T-helper 1 cell treated with Interleukin-12 subunit alpha and Interleukin-12 subunit beta and Interleukin-4 antibody, amounts not matched to agents 30 μg/mL and 1 μg/mL, for 36 hours (primary cell): ENCODE measurements around the gene SLC39A10.

Experiments used
- H3K27ac Mint-ChIP-seq: one replicate; pipeline ENCODE4 v1.8.0; 2021; ENCODE audit warnings: mild to moderate bottlenecking, mixed read lengths
- H3K27me3 Mint-ChIP-seq: one replicate; pipeline ENCODE4 v1.8.0; 2021; ENCODE audit warnings: low read depth, mixed read lengths
- H3K36me3 Mint-ChIP-seq: one replicate; pipeline ENCODE4 v1.8.0; 2021; ENCODE audit warnings: low read depth, mixed read lengths
- H3K4me1 Mint-ChIP-seq: one replicate; pipeline ENCODE4 v1.8.0; 2021; ENCODE audit warnings: low read depth, mixed read lengths
- H3K4me3 Mint-ChIP-seq: one replicate; pipeline ENCODE4 v1.8.0; 2021; ENCODE audit warnings: mild to moderate bottlenecking, moderate library complexity, mixed read lengths
- H3K9me3 Mint-ChIP-seq: one replicate; pipeline ENCODE4 v1.8.0; 2021; ENCODE audit warnings: mixed read lengths

Gene SLC39A10

GRCh38 chr2:195709901-195710806, 53.1 kb downstream of the SLC39A10 start:
- Mint-ChIP-seq H3K4me3 (no peak overlapping the region), H3K27me3 (no peaks in the 10 kb centered on the region), H3K4me1 (no peaks in the 10 kb centered on the region), H3K9me3 (no peaks in the 10 kb centered on the region), H3K36me3 (peaks cover 24% of the 10 kb centered on the region), H3K27ac (no peak overlapping the region)

- Mint-ChIP-seq H3K36me3 (peaks cover 23% of the 10 kb centered on the region), H3K9me3 (no peaks in the 10 kb centered on the region), H3K4me1 (no peaks in the 10 kb centered on the region), H3K4me3 (no peak overlapping the region), H3K27me3 (no peaks in the 10 kb centered on the region), H3K27ac (no peak overlapping the region)
These were observed 54.5 kb downstream of the SLC39A10 start for GRCh38 chr2:195711478-195711877.

- H3K4me1 Mint-ChIP-seq, result peaks cover 4% of the 10 kb centered on the region
- no peaks in the 10 kb centered on the region for H3K27me3 Mint-ChIP-seq
- H3K9me3 Mint-ChIP-seq, result no peaks in the 10 kb centered on the region
- no peak overlapping the region for H3K4me3 Mint-ChIP-seq
- H3K27ac Mint-ChIP-seq, result no peak overlapping the region
- H3K36me3 Mint-ChIP-seq, result peaks cover 27% of the 10 kb centered on the region
These were observed 59.4 kb downstream of the SLC39A10 start for GRCh38 chr2:195716466-195716865.

- H3K36me3 Mint-ChIP-seq, result peaks cover 19% of the 10 kb centered on the region
- no peak overlapping the region for H3K27ac Mint-ChIP-seq
- H3K4me3 Mint-ChIP-seq, result no peak overlapping the region
- H3K9me3 Mint-ChIP-seq, result no peaks in the 10 kb centered on the region
- H3K4me1 Mint-ChIP-seq, result peaks cover 4% of the 10 kb centered on the region
- no peaks in the 10 kb centered on the region for H3K27me3 Mint-ChIP-seq
These were observed 64.0 kb downstream of the SLC39A10 start for GRCh38 chr2:195721042-195721441.

- Mint-ChIP-seq H3K36me3 (peaks cover 15% of the 10 kb centered on the region), H3K9me3 (no peaks in the 10 kb centered on the region), H3K4me1 (peaks cover 4% of the 10 kb centered on the region), H3K27ac (no peak overlapping the region), H3K4me3 (no peak overlapping the region), H3K27me3 (no peaks in the 10 kb centered on the region)
These were observed 65.0 kb downstream of the SLC39A10 start for GRCh38 chr2:195722075-195722474.

GRCh38 chr2:195727106-195727505, 70.1 kb downstream of the SLC39A10 start:
- H3K27ac Mint-ChIP-seq, result no peak overlapping the region
- H3K4me1 Mint-ChIP-seq, result no peaks in the 10 kb centered on the region
- H3K27me3 Mint-ChIP-seq, result no peaks in the 10 kb centered on the region
- no peak overlapping the region for H3K4me3 Mint-ChIP-seq
- H3K36me3 Mint-ChIP-seq, result peaks cover 30% of the 10 kb centered on the region
- no peaks in the 10 kb centered on the region for H3K9me3 Mint-ChIP-seq

- Mint-ChIP-seq H3K9me3 (no peaks in the 10 kb centered on the region), H3K4me3 (no peak overlapping the region), H3K27ac (no peak overlapping the region), H3K27me3 (no peaks in the 10 kb centered on the region), H3K4me1 (no peaks in the 10 kb centered on the region), H3K36me3 (peaks cover 35% of the 10 kb centered on the region)
These were observed 73.9 kb downstream of the SLC39A10 start for GRCh38 chr2:195730912-195731311.

GRCh38 chr2:195732574-195732973, 75.5 kb downstream of the SLC39A10 start:
- no peak overlapping the region for H3K4me3 Mint-ChIP-seq
- no peaks in the 10 kb centered on the region for H3K9me3 Mint-ChIP-seq
- H3K36me3 Mint-ChIP-seq, result peaks cover 36% of the 10 kb centered on the region
- no peaks in the 10 kb centered on the region for H3K27me3 Mint-ChIP-seq
- no peak overlapping the region for H3K27ac Mint-ChIP-seq
- H3K4me1 Mint-ChIP-seq, result no peaks in the 10 kb centered on the region

- Mint-ChIP-seq H3K27ac (no peak overlapping the region), H3K27me3 (no peaks in the 10 kb centered on the region), H3K4me1 (no peaks in the 10 kb centered on the region), H3K9me3 (no peaks in the 10 kb centered on the region), H3K36me3 (peaks cover 36% of the 10 kb centered on the region), H3K4me3 (no peak overlapping the region)
These were observed 76.8 kb downstream of the SLC39A10 start for GRCh38 chr2:195733831-195734230.

GRCh38 chr2:195734395-195734794, 77.4 kb downstream of the SLC39A10 start:
- Mint-ChIP-seq H3K4me3 (no peak overlapping the region), H3K27me3 (no peaks in the 10 kb centered on the region), H3K36me3 (peaks cover 33% of the 10 kb centered on the region), H3K4me1 (no peaks in the 10 kb centered on the region), H3K9me3 (no peaks in the 10 kb centered on the region), H3K27ac (no peak overlapping the region)

GRCh38 chr2:195734931-195735330, 77.9 kb downstream of the SLC39A10 start:
- peaks cover 30% of the 10 kb centered on the region for H3K36me3 Mint-ChIP-seq
- H3K4me3 Mint-ChIP-seq, result no peak overlapping the region
- no peaks in the 10 kb centered on the region for H3K9me3 Mint-ChIP-seq
- H3K4me1 Mint-ChIP-seq, result no peaks in the 10 kb centered on the region
- H3K27ac Mint-ChIP-seq, result no peak overlapping the region
- H3K27me3 Mint-ChIP-seq, result no peaks in the 10 kb centered on the region

GRCh38 chr2:195735347-195735746, 78.3 kb downstream of the SLC39A10 start:
- no peak overlapping the region for H3K27ac Mint-ChIP-seq
- H3K27me3 Mint-ChIP-seq, result no peaks in the 10 kb centered on the region
- H3K4me1 Mint-ChIP-seq, result no peaks in the 10 kb centered on the region
- H3K9me3 Mint-ChIP-seq, result no peaks in the 10 kb centered on the region
- H3K36me3 Mint-ChIP-seq, result peaks cover 27% of the 10 kb centered on the region
- H3K4me3 Mint-ChIP-seq, result no peak overlapping the region

- H3K27ac Mint-ChIP-seq, result no peak overlapping the region
- no peaks in the 10 kb centered on the region for H3K27me3 Mint-ChIP-seq
- peaks cover 2% of the 10 kb centered on the region for H3K9me3 Mint-ChIP-seq
- H3K36me3 Mint-ChIP-seq, result peaks cover 10% of the 10 kb centered on the region
- no peaks in the 10 kb centered on the region for H3K4me1 Mint-ChIP-seq
- H3K4me3 Mint-ChIP-seq, result no peak overlapping the region
These were observed 80.7 kb downstream of the SLC39A10 start for GRCh38 chr2:195737511-195738325.

- Mint-ChIP-seq H3K27me3 (no peaks in the 10 kb centered on the region), H3K36me3 (peaks cover 13% of the 10 kb centered on the region), H3K4me3 (no peak overlapping the region), H3K4me1 (no peaks in the 10 kb centered on the region), H3K27ac (no peak overlapping the region), H3K9me3 (peaks cover 4% of the 10 kb centered on the region)
These were observed 84.2 kb downstream of the SLC39A10 start for GRCh38 chr2:195741191-195741590.
